DMS79 treated with DMSO at 0.1 percent for 48 hours (cell line): Measurements from ENCODE around the gene ZDHHC21.
"Not testable (repeated sequence)": the region's sequence is repeated elsewhere in the genome, so short reads cannot be mapped to it uniquely, and the experiment has no call there.

Experiments used
- DNase-seq: peaks from one replicate; lab custom pipeline; 2025; lab: John Stamatoyannopoulos, UW

Gene ZDHHC21

DNA sequence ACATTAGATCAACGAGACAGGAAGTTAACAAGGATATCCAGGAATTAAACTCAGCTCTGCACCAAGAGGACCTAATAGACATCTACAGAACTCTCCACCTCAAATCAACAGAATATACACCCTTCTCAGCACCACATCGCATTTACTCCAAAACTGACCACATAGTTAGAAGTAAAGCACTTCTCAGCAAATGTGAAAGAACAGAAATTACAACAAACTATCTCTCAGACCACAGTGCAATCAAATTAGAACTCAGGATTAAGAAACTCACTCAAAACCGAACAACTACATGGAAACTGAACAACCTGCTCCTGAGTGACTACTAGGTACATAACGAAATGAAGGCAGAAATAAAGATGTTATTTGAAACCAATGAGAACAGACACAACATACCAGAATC is 10.6 kb downstream of the ZDHHC21 start:
- not testable (repeated sequence) for DNase-seq

GRCh38 chr9:14678776-14679175 is 14.5 kb downstream of the ZDHHC21 start:
- DNase-seq, result no peak

- no peak for DNase-seq
Measured at GRCh38 chr9:14677872-14678271, 15.4 kb downstream of the ZDHHC21 start.

DNA sequence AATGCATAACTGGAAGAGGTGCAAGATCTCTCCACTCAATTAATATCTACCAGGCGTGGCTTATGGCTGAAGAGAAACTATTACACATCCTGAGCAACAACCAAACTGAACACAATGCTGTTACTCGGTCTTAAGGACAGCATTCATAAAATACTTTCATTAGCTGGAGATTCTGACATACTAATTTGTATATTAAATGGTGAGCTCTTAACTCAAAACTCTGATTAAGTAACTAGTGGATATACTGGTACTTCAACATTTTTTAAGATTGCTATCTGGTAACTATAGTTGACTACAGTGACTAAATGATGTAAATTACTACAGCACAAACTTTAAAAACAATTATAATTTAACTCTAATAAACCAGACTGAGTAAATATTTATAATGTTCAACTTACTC is 15.8 kb downstream of the ZDHHC21 start:
- DNase-seq, result no peak

DNA sequence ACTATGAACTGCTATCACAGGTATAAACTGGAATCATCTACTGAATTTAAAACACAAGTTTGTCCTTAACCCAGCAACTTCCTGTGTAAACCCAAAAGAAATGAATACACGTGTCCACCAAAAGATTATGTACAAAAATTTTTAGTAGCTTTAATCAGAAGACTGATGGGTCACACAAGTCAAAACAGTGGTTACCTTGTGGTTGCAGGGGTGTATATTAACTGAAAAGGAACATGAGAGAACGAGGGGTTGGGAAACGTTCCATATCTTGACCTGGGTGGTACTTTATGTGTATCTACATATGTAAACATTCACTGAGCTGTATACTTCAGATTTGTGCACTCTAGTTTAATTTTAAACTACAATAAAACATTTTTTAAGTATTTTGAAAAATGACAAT is 18.6 kb downstream of the ZDHHC21 start:
- no peak for DNase-seq

GRCh38 chr9:14671377-14671776 is 21.9 kb downstream of the ZDHHC21 start:
- no peak for DNase-seq

DNA sequence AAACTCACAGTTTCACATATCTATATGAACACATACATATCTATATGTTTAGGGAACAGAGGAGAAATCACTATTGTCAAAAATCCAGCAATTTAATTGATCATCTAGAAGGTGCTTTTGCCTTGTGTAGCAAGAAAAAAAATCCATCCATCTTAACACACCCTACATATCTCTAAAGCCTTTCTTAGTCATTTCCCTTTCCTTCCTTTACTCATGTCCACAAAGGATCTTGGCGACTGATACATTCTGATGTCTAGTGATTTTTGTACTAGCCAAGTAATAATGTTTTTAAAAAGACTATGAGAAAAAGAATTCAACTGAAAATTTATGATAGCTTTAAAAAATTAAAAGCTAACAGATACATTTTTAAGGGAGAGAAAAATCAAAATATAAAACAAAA is 22.5 kb downstream of the ZDHHC21 start:
- DNase-seq, result no peak

DNA sequence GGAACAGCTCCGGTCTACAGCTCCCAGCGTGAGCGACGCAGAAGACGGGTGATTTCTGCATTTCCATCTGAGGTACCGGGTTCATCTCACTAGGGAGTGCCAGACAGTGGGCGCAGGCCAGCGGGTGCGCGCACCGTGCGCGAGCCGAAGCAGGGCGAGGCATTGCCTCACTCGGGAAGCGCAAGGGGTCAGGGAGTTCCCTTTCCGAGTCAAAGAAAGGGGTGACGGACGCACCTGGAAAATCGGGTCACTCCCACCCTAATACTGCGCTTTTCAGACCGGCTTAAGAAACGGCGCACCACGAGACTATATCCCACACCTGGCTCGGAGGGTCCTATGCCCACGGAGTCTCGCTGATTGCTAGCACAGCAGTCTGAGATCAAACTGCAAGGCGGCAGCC is 29.2 kb downstream of the ZDHHC21 start:
- not testable (repeated sequence) for DNase-seq

GRCh38 chr9:14662060-14662453 is 31.2 kb downstream of the ZDHHC21 start:
- no peak for DNase-seq

DNA sequence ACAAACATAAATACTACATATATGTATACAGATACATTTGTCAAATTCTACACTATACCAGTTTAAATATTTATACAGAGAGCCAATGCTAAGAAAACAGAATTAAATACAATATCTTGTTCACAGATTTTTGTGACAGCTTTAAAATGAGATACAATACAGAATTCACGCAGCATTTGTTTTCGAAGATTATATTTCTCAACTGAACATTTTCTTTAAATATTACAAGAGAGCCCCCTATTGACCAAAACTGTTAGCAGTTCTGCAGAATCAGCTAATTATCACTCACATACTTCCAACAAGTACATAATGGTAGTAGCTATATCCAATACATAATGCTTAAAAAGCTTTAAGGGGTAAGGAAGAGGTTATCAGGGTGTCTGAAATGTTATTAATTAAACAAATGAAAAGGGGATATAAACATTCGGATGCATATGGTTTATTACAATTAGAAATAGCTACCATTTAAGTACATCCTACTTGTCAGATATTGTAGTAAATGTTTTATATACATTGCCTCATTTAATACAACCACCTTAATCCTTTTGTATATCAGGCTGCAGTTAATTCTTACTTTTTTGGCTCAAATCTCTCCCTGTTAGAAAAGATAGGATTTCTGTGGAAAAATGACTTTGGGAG is 31.7 kb downstream of the ZDHHC21 start:
- peak; percentile 51 for DNase-seq

DNA sequence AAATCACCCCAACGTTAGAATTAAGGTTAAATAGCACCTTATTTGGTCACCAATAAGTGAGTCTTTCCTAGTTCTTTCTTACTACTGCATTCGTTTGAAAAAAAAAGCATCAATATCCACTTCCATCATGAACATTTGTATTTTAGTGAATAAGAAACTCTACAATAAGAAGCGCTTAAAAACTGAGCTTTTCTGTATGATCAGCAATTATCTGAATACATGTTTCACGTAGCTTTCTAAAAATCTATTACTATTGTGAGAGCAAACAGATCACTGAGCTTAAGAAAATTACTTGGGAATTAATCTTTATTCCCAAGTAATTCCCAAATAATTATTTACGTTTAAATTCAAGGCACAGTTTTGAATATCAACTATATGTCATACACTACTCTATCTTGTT is 32.5 kb downstream of the ZDHHC21 start:
- DNase-seq, result no peak

DNA sequence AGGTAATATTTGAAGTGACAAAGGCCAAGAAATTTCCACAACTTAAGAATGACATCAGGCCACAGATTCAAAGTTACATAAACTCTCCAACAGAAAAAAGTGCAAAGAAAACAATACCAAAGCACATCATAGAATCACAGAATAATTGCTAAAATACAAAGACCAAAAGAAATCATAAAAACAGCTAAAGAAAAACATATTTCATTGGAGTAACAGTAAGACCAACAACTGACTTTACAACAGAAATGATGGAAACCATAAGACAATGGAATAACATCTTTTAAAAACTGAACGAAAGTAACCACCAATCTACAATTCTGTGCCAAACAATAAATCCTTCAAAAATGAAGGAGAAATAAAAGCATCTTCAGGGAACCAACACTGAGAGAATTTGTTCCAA is 38.3 kb downstream of the ZDHHC21 start:
- DNase-seq, result peak; percentile 14

DNA sequence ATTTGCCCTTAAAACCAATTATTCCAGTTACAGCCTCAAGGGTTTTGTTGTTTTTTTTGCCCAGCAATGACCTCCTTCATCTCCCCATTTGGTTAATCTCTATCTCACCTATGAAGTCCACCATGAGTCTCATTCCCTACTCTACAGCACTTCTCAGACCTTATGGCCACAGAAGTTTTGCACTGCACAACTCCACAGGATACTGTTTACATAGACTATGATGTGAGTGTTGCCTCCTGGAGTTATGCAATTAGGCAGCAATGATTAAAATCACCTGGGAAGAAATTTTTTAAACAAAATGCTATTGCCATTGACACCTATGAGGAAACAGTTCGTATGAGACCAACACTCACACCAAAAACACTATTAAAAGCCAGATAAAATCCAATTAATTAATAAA is 39.7 kb downstream of the ZDHHC21 start:
- no peak for DNase-seq

DNA sequence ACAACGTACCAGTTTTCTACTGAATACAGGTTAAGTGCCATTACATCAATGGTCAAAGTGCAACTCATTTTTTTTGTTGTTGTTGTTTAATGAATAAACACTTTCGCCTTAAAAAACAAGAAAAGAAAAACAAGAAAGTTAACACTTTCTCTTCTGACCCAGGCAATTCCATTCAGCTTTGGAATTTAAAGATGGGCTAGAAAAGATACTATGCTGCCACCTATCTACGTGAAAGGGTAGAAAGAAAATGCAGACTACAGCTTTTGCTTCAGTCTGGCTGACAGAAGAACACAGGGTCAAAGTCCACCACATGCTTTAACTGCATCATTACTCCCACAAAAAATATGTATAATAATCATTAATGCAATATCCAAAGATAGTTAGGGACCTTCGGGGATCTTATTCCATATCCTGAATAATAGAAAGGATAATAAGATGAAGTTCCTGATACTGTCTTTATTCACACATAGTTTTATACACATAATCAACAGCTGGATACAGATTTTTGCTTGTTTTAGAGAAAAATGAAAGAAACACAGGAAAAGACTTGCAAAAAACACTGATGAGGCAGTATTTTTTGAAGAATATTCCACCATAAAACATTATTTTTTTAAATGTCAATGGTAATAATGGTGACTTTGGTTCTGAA is 40.4 kb downstream of the ZDHHC21 start:
- no peak for DNase-seq

GRCh38 chr9:14650596-14650995 is 42.6 kb downstream of the ZDHHC21 start:
- no peak for DNase-seq

DNA sequence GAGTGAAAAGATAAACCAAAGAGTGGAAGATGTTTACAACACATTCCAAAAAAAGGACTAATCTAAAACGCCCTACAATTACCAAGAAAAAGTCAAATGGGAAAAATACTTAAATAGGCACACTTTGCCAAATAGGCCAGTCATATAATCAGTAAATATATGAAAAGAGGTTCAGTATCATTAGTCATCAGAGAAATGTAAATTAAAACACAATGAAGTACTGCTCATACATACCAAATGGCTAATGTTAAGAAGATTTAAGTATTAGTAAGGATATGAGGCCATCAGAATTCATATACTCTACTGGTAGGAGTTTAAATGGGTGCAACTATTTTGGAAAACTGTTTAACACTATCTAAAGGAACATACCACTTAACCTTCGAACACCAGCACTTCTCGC is 47.6 kb downstream of the ZDHHC21 start:
- no peak for DNase-seq

DNA sequence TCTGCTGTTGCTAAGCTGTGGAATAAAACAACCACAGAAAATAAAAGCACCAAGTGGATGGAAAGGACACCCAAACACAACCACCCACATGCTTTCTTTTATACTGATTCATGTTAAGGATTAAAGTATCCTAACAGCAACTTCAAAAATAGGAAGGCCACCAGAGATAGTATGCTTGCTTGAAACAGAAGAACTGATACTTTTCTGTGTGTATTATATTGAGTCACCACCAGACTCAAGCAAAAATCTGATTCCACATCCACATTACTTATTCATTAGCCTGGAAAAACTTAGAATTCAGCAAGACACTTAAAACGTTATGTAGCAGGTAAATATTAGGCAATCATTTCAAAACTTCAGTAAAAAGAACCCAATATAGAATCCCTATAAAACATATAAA is 52.3 kb downstream of the ZDHHC21 start:
- no peak for DNase-seq

DNA sequence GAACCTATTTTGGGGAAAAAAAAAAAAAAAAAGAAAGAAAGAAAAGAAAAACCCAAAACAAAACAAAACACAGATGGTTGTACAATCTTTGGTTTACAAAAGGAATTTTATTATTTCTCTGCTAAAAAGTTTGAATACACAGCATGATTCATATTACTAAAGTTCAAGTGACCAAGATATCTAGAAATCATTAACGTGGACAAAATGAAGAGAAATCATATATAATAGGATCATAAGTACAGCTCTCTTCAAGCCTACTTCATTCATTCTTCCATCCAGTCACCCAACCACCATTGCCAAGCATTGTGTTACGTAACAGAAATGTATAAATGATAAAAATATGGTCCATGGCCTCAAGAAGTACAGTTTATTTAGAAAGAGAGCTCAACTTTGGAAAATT is 52.9 kb downstream of the ZDHHC21 start:
- no peak for DNase-seq

DNA sequence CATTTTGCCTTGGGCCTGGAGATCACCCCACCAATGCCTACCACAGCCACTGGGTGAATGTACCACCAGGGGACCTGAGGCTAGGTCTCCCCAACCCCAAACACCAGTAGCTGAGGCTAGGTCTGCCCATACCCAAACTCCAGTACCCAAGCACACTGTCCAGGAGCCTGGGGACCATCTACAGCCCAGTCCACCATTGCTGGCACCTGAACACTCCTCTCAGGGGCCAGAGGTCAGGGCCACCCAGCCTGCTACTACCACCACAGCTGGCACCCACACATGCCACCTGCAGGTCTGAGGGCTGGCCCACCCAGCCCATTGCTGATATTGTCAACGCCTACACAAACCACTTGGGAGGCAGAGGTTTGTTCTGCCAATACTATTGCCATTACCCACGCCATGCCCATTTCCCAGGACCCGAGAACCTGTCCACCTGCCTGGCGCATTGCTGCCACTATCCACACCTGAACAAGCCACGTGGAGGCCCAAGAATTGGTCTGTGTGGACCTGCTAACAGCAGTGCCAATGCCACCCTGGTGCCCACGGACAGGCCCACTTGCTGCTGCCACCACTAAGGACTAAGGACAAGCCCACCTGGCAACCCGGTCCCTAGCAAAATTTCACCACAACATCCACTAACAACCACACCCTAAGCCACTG is 59.2 kb downstream of the ZDHHC21 start:
- DNase-seq, result no peak

GRCh38 chr9:14633148-14633547 is 60.1 kb downstream of the ZDHHC21 start:
- DNase-seq, result no peak

DNA sequence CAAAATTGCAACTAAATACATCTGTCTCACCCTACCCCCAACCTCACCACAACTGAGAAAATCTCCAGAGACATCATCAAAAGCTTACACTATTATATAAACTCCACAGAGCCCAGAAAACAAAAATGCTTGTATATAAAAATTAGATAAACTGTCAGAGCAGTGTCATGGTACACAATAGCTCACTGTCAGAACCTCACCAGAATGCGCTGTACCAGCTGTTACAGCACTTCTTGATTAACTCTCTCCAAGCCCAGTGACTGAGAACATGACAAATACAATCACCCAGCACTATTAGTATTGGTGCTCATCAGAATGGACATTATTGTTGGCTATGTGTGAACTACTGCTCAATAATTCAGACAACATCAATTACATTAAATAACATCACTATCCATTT is 65.7 kb downstream of the ZDHHC21 start:
- no peak for DNase-seq

- DNase-seq, result no peak
Measured at GRCh38 chr9:14618836-14619420, 74.3 kb downstream of the ZDHHC21 start.
